PFSK-1 (cell line): ENCODE measurements around the gene PHC2.

Experiments
- FOXP2 ChIP-seq: optimal IDR thresholded peaks from 2 replicates; pipeline ENCODE3; 2011; ENCODE audit warnings: borderline replicate concordance, control low read depth, inconsistent platforms; ENCODE audit not compliant: insufficient read depth; ENCODE audit errors: extremely low read length, extremely low read depth
- POLR2AphosphoS5 ChIP-seq: IDR thresholded peaks from 2 replicates; pipeline ENCODE4 v1.6.1; 2012; ENCODE audit warnings: low read depth, mild to moderate bottlenecking, control low read depth, low read length, moderate library complexity
- REST ChIP-seq, 2 experiments: IDR thresholded peaks; 2 replicates each; pipeline versions ENCODE4 v1.6.1 to v1.8.0; 2011 to 2012; ENCODE audit warnings: low read depth in 2 of 2, low read length in 2 of 2, control low read depth in 1 of 2, inconsistent platforms in 1 of 2, mild to moderate bottlenecking in 1 of 2, moderate library complexity in 1 of 2; ENCODE audit not compliant: insufficient read depth in 1 of 2
- SIN3A ChIP-seq: IDR thresholded peaks from 2 replicates; pipeline ENCODE4 v1.6.1; 2012; ENCODE audit warnings: mild to moderate bottlenecking, low read length, moderate library complexity, borderline replicate concordance; ENCODE audit not compliant: insufficient read depth
- TAF1 ChIP-seq: IDR thresholded peaks from 2 replicates; pipeline ENCODE4 v1.6.1; 2012; ENCODE audit warnings: low read length, control low read depth, borderline replicate concordance; ENCODE audit not compliant: insufficient read depth

- no peak for TF ChIP-seq REST (IDR thresholded peaks at IDR 0.05; ENCODE audit: insufficient read depth in 1 of 2, low read depth in 2 of 2, low read length in 2 of 2)
- TF ChIP-seq POLR2AphosphoS5, result no peak
- TF ChIP-seq SIN3A, result no peak
- TF ChIP-seq FOXP2, result no peak
- no peak for TF ChIP-seq TAF1
Observed at GRCh38 chr1:33424610-33425009, 6.3 kb downstream of the PHC2 start.
